ENCODE measurements around the gene OR10A6. TPM values are rescaled to one million over a fixed set of nuclear protein-coding genes. Genes with fewer than 3 reads are reported as not detected.

Gene OR10A6
- total and polyA plus RNA-seq, 2 of the 4 experiments (the other 2 are of a cell fraction) = 0.19 TPM; not detected in 1

GRCh38 chr11:7900686-7901085, 30.4 kb downstream of the OR10A6 start:
- Histone ChIP-seq H3K23ac (ENCODE audit: low read depth, low read length) (no peak overlapping the region), H3K79me1 (ENCODE audit: low read depth in 1 of 2, low read length in 2 of 2) (peaks cover 0 to 3% of the 10 kb centered on the region in 2 experiments; a peak in 1 of 4 replicates), H2BK120ac (ENCODE audit: low read depth, low read length) (no peak overlapping the region), H2AFZ (replicated peaks; ENCODE audit: low read length, poor library complexity) (no peak overlapping the region), H3K36me3 (ENCODE audit: control insufficient read depth, insufficient read depth, low read length) (no peaks in the 10 kb centered on the region), H3K56ac (ENCODE audit: extremely low read depth, insufficient read depth, low read length) (no peak overlapping the region), H3K27ac (ENCODE audit: insufficient read depth, low read length) (no peak overlapping the region), H3K4ac (ENCODE audit: low read depth, low read length) (no peak overlapping the region), H2AK5ac (ENCODE audit: low read depth, low read length) (no peak overlapping the region), H4K5ac (ENCODE audit: low read depth, low read length) (no peak overlapping the region), H3K9ac (ENCODE audit: low read depth, low read length) (no peak overlapping the region), H3K4me3 (ENCODE audit: insufficient read depth, low read depth, low read length) (no peak overlapping the region), H3K9me3 (ENCODE audit: control insufficient read depth, insufficient read depth, low read length) (no peaks in the 10 kb centered on the region), H2AK9ac (replicated peaks; ENCODE audit: low read depth, low read length, poor library complexity) (no peak overlapping the region), H3K27me3 (ENCODE audit: control insufficient read depth, insufficient read depth, low read length) (no peaks in the 10 kb centered on the region), H4K91ac (ENCODE audit: insufficient read depth, low read depth, low read length) (no peak overlapping the region), H3K4me1 (ENCODE audit: control insufficient read depth, insufficient read depth, low read length) (peaks cover 2% of the 10 kb centered on the region; the same call in 1 of the 2 replicates), H3K9me1 (ENCODE audit: insufficient read depth, low read length) (peaks cover 3% of the 10 kb centered on the region; the same call in 1 of the 2 replicates), H3K14ac (replicated peaks; ENCODE audit: low read depth, low read length) (no peak overlapping the region), H3K4me2 (ENCODE audit: low read depth, low read length) (no peak overlapping the region), H4K8ac (ENCODE audit: low read depth in 2 of 2, low read length in 2 of 2) (no peak overlapping the region), H2BK20ac (ENCODE audit: low read depth, low read length) (no peak overlapping the region), H4K20me1 (ENCODE audit: insufficient read depth, low read length) (no peaks in the 10 kb centered on the region), H2BK15ac (ENCODE audit: low read depth, low read length) (no peak overlapping the region), H2BK5ac (ENCODE audit: low read depth, low read length, poor library complexity, severe bottlenecking) (no peak overlapping the region), H3K18ac (ENCODE audit: low read depth, low read length) (no peak overlapping the region)
- DNase-seq = no peak
- in situ Hi-C loops (cut with MboI; ENCODE audit: low sequenced_read_pairs) = no loop called here
- intact Hi-C loops (cut with micrococcal nuclease) = no loop called here
- ChIA-PET POLR2A (ENCODE audit: unreplicated experiment) (no interaction called here), CTCF (no interaction called here)
- BruUV-seq (replicated peaks) = no TSS peak
- ATAC-seq (ENCODE audit: low read depth) = no peak
- no CpG with 5 or more reads among the region's 4 CpGs for WGBS, 2 experiments (ENCODE audit: extremely low coverage in 2 of 2, insufficient read length in 1 of 2)
- dilution Hi-C loops (cut with HindIII; ENCODE audit: low sequenced_read_pairs, unreplicated experiment) = no loop called here
- TF ChIP-seq POLR2A (IDR thresholded peaks at IDR 0.05; ENCODE audit: low read depth, low read length) (no peak), CEBPB (IDR thresholded peaks at IDR 0.05; ENCODE audit: low read depth, low read length) (peak; percentile 53), USF2 (IDR thresholded peaks at IDR 0.05; ENCODE audit: low read depth, low read length) (no peak)
- TF ChIP-seq, protein P1, sequence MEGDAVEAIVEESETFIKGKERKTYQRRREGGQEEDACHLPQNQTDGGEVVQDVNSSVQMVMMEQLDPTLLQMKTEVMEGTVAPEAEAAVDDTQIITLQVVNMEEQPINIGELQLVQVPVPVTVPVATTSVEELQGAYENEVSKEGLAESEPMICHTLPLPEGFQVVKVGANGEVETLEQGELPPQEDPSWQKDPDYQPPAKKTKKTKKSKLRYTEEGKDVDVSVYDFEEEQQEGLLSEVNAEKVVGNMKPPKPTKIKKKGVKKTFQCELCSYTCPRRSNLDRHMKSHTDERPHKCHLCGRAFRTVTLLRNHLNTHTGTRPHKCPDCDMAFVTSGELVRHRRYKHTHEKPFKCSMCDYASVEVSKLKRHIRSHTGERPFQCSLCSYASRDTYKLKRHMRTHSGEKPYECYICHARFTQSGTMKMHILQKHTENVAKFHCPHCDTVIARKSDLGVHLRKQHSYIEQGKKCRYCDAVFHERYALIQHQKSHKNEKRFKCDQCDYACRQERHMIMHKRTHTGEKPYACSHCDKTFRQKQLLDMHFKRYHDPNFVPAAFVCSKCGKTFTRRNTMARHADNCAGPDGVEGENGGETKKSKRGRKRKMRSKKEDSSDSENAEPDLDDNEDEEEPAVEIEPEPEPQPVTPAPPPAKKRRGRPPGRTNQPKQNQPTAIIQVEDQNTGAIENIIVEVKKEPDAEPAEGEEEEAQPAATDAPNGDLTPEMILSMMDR (conservative IDR thresholded peaks at IDR 0.05; ENCODE audit: low read depth, low read length) = no peak

All from IMR-90 (cell line).